LNCaP clone FGC (cell line): ENCODE results near the gene PEG3.

ENCODE experiments used
- DNase-seq: peaks from one replicate; pipeline ENCODE4 v3.0.0-alpha.2; 2011; ENCODE audit warnings: low read depth
- H3K4me3 ChIP-seq: 2 replicates; pipeline ENCODE4 v1.5.1; 2011; ENCODE audit warnings: mild to moderate bottlenecking, low read depth, low read length, control low read depth
- CTCF ChIP-seq: IDR thresholded peaks from 2 replicates; pipeline ENCODE4 v1.5.1; 2012; ENCODE audit warnings: mild to moderate bottlenecking; ENCODE audit not compliant: control insufficient read depth, insufficient read depth; ENCODE audit errors: extremely low read depth

The PEG3 gene

GRCh38 chr19:56823417-56823816 lies 17.1 kb downstream of the PEG3 start:
- TF ChIP-seq CTCF = no peak

GRCh38 chr19:56822755-56823154 lies 17.8 kb downstream of the PEG3 start:
- TF ChIP-seq CTCF = no peak
- DNase-seq = no peak
- H3K4me3 ChIP-seq = no peak overlapping the region

More at GRCh38 chr19:56823417-56823816, 17.1 kb downstream of the PEG3 start:
- DNase-seq = no peak
- H3K4me3 ChIP-seq = no peak overlapping the region

- DNase-seq = no peak
- TF ChIP-seq CTCF = no peak
- no peak overlapping the region for H3K4me3 ChIP-seq
These were observed 18.9 kb downstream of the PEG3 start for GRCh38 chr19:56821675-56822074.

GRCh38 chr19:56821209-56821608 lies 19.3 kb downstream of the PEG3 start:
- H3K4me3 ChIP-seq = no peak overlapping the region
- TF ChIP-seq CTCF = no peak
- no peak for DNase-seq

- DNase-seq = no peak
- TF ChIP-seq CTCF = no peak
These were observed 21.4 kb downstream of the PEG3 start for GRCh38 chr19:56819166-56819565.

GRCh38 chr19:56814656-56815055 lies 25.9 kb downstream of the PEG3 start:
- no peak overlapping the region for H3K4me3 ChIP-seq
- no peak for TF ChIP-seq CTCF
- no peak for DNase-seq

More at GRCh38 chr19:56819166-56819565, 21.4 kb downstream of the PEG3 start:
- no peak overlapping the region for H3K4me3 ChIP-seq

GRCh38 chr19:56813531-56813930 lies 27.0 kb downstream of the PEG3 start:
- no peak for DNase-seq
- no peak for TF ChIP-seq CTCF
- no peak overlapping the region for H3K4me3 ChIP-seq
